Ramos (cell line): Measurements from ENCODE around the gene HLX.

Experiments
- in situ Hi-C: fragments of 300-500 bp; cut with MboI; formaldehyde crosslinking; loops from one replicate; pipeline ENCODE4 v1.14.3; 2022; ENCODE audit warnings: low sequenced_read_pairs; ENCODE audit not compliant: unreplicated experiment

The HLX gene

GRCh38 chr1:220880726-220881506 lies 1.7 kb downstream of the HLX start:
- in situ Hi-C loops: loop anchor here (25.0 kb wide), 1 partner anchor 331 kb away; no protein-coding TSS in a partner anchor

- in situ Hi-C loops: loop anchor here (25.0 kb wide), 1 partner anchor 330 kb away; no protein-coding TSS in a partner anchor
These were observed 3.0 kb downstream of the HLX start for GRCh38 chr1:220882061-220882891.

DNA sequence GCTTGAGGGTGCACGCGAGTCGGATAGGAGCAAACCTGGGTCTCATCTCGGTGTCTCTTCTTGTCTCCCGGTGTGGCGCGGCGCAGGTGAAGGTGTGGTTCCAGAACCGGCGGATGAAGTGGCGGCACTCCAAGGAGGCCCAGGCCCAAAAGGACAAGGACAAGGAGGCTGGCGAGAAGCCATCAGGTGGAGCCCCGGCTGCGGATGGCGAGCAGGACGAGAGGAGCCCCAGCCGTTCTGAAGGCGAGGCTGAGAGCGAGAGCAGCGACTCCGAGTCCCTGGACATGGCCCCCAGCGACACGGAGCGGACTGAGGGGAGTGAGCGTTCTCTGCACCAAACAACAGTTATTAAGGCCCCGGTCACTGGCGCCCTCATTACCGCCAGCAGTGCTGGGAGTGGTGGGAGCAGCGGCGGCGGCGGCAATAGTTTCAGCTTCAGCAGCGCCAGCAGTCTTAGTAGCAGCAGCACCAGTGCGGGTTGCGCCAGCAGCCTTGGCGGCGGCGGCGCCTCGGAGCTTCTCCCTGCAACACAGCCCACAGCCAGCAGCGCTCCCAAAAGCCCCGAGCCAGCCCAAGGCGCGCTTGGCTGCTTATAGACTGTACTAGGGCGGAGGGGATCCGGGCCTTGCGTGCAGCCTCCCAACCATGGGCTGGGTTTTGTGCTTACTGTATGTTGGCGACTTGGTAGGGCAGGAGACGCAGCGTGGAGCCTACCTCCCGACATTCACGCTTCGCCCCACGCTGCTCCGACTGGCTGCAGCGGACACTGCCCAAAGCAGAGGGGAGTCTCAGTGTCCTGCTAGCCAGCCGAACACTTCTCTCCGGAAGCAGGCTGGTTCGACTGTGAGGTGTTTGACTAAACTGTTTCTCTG lies 5.1 kb downstream of the HLX start:
- in situ Hi-C loops: loop anchor here (25.0 kb wide), 1 partner anchor 328 kb away; no protein-coding TSS in a partner anchor

DNA sequence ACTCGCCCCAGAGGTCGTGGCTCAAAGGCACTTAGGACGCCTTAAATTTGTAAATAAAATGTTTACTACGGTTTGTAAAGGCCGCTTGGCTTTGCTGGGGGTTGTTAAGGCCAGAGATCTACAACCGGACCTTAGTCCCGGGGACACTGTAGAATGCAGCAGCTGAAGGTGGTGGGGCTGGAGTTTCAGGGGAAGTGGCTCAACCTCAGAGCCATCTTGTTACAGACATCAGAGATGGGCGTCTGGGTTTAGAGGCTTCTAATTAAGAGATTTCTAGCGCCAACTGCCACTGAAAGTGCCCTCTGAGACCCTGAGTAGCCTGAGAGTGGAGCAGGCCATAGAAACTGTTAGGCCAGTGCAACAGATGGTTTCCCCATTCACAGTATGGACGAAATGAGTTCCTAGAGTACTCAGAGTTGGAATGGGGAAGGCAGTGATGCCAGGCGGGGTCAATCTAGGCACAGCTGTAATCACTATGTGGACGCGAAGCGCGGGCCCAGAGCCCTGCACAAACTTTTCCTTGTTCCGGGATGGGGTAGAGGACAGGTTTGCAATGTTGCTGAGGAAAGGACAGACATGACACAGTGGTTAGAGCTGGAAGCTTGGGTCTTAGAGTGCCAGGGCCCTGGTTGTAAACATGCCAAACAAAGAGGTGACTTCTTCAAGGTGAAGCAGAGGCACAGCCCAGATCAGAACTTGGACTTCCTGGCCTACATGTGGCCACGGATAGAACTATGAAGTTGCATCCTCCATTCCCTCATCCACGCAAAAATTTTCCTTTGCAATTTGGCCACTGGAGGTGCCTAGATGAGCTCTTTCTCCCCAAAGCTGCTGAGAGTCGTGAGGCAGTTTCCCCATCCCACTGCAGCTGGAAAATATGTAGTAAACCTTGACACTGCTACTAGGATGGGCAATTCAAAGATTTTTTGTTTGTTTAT lies 6.0 kb downstream of the HLX start:
- in situ Hi-C loops: loop anchor here (25.0 kb wide), 1 partner anchor 327 kb away; no protein-coding TSS in a partner anchor

DNA sequence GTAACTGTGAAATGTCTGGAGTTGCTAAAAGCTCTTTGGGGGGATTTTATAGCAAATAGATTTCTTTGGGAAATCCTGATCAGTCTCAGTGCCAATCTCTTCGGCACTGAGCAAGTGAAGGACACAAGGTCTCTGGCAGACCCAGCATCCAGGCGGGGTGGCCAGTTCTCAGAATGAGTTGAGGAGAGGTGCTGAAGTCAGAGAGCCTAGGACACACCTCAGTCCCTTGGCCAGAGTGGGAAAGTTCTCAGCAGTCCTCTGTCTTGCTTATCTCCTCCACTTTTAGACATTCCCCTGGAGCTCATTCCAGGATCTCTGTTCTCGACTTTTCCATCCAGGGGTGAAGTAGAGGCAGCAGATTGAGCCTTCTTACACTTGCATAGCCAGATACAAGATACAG lies 6.7 kb downstream of the HLX start:
- in situ Hi-C loops: loop anchor here (25.0 kb wide), 1 partner anchor 326 kb away; no protein-coding TSS in a partner anchor

GRCh38 chr1:220886470-220887201 lies 7.4 kb downstream of the HLX start:
- in situ Hi-C loops: loop anchor here (25.0 kb wide), 1 partner anchor 326 kb away; no protein-coding TSS in a partner anchor

- in situ Hi-C loops: loop anchor here (25.0 kb wide), 1 partner anchor 325 kb away; no protein-coding TSS in a partner anchor
These were observed 7.9 kb downstream of the HLX start for GRCh38 chr1:220887202-220887519.

DNA sequence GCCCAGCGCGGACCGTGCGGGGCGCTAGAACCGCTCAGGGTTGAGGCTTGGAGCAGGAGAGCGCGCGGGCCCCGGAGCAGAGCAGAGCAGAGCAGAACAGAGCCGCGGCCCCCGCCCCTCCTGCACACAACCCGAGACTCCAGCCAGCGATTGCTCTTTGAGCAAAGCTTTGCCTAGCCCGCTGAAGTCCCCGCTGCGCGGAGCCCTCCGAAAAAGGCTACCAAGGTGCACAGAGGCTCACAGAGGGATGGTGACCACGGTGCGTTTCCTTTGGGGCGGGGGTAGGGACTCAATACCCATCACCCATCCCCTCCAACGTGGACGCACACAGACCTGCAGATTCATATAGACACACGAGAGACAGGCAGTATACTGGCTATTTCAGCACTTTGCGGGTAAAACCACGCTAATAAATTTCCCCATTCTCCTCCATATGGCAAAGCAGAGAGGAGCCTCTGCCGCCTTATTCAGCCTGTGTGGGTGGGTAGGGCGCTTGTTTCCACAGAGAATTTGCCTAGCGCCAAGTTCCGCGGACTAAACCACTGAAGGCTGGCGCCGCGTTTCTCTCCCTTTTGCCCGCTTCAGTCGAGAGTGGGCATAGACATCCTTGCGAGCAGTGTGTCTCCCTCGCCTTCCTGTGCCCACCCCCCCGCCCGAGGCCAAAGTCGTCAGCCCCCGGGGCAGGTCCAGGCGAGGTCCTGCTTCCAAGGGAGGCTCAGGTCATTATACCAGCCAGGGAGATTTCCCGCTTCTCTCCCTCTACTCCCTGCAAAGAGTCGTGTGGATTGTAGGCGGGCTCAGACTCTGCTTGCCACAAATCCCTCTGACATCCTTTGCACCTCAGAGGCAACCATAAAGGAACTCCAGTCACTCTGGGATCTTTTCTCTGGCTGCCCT lies 8.5 kb downstream of the HLX start:
- in situ Hi-C loops: loop anchor here (25.0 kb wide), 1 partner anchor 325 kb away; no protein-coding TSS in a partner anchor

GRCh38 chr1:220888417-220888986 lies 9.3 kb downstream of the HLX start:
- in situ Hi-C loops: loop anchor here (25.0 kb wide), 1 partner anchor 324 kb away; no protein-coding TSS in a partner anchor

- in situ Hi-C loops: loop anchor here (25.0 kb wide), 1 partner anchor 323 kb away; no protein-coding TSS in a partner anchor
These were observed 10.1 kb downstream of the HLX start for GRCh38 chr1:220889333-220889732.

DNA sequence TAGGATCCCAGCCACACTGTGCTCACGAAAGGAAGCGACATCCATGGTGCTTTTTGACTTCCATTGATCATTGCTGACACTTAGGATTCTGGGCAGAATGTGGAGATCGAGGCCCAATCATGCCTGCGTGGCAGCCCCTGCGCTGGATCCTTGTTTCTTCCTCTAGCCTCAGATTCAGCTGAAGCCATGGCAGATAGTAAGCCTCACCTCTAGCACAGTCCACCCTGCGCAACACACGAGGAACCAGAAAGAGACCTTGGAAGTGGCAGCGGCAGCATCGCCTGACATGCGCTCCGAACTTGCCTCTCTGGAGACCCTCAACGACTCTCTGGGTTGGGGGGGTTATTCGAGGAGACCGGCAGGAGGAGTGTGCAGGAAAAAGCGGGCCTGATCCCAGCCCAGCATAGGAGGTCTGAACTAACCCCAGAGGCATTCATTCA lies 10.6 kb downstream of the HLX start:
- in situ Hi-C loops: loop anchor here (25.0 kb wide), 1 partner anchor 322 kb away; no protein-coding TSS in a partner anchor

- in situ Hi-C loops: loop anchor here (25.0 kb wide), 1 partner anchor 322 kb away; no protein-coding TSS in a partner anchor
These were observed 11.4 kb downstream of the HLX start for GRCh38 chr1:220890602-220891001.

DNA sequence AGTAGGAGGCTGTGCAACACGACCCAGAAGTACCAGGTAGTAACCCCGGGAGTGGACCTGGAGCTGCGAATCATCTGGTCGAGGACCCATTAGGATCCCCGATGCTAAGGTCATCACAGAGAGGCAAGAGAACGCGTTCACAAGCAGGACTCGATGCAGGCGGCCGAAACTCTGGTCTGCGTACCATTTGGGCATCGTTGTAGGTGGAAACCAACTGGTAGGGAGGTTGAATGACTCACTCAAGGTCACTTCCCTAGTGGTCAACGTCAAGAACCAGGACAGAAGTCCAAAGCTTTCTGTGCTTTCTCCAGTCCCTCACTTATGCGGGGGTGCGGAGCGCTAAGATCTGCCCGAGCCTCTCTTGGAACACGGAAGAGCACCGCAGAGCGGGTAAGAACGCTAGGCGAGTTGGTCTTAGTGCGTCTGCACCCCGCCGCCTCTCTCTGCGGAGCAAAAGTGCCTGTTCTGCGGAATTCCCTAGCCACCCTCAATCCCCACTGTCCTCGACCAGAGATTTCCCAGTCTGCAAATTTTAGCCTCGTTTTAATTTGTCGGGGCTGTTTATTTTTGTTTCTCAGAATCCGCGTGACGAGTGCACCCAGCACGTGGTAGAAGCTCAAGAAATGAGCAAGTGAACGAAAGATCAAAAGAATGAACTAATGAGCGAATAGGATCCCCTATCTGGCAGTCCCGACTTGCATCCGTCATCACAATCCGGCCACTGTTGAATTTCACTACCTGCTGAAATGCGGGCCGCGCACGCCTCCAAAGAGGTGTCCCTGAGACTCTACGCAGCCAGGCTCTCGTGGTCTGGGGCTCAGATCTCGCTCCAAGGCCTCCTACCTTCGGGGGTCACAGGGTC lies 12.2 kb downstream of the HLX start:
- in situ Hi-C loops: loop anchor here (25.0 kb wide), 1 partner anchor 321 kb away; no protein-coding TSS in a partner anchor

- in situ Hi-C loops: loop anchor here (25.0 kb wide), 1 partner anchor 320 kb away; no protein-coding TSS in a partner anchor
These were observed 12.8 kb downstream of the HLX start for GRCh38 chr1:220892086-220892376.

GRCh38 chr1:220892997-220893700 lies 13.9 kb downstream of the HLX start:
- in situ Hi-C loops: loop anchor here (25.0 kb wide), 1 partner anchor 319 kb away; no protein-coding TSS in a partner anchor
